Esophagus muscularis mucosa (tissue), 4 donors: ENCODE data around the gene CARTPT. TPM values are rescaled to one million over a fixed set of nuclear protein-coding genes. Genes with fewer than 3 reads are reported as not detected.

Experiments
- DNase-seq: peaks from one replicate; pipeline ENCODE4 v3.0.0-alpha.2; 2017; ENCODE audit errors: extremely low spot score
- H3K27ac ChIP-seq, 4 donors: fragments of 200-600 bp; sonication (generic); replicated peaks in 1 of 4; 1 replicate in 3 of 4; 2 replicates in 1 of 4; pipeline ENCODE4 v1.5.1; 2016 to 2019; ENCODE audit warnings: mild to moderate bottlenecking in 1 of 4
- H3K27me3 ChIP-seq, 4 donors: fragments of 200-600 bp; sonication (generic); one replicate each; pipeline versions ENCODE4 v1.5.1 to v1.6.0; 2016 to 2019
- H3K36me3 ChIP-seq, 4 donors: fragments of 200-600 bp; sonication (generic); one replicate each; pipeline ENCODE4 v1.5.1; 2016 to 2019
- H3K4me1 ChIP-seq, 4 donors: fragments of 200-600 bp; sonication (generic); one replicate each; pipeline ENCODE4 v1.5.1; 2016 to 2019
- H3K4me3 ChIP-seq, 4 donors: fragments of 200-600 bp; sonication (generic); 1 replicate in 2 of 4; 2 replicates in 2 of 4; pipeline ENCODE4 v1.5.1; 2016 to 2019; ENCODE audit warnings: mild to moderate bottlenecking in 4 of 4, moderate library complexity in 1 of 4
- H3K9me3 ChIP-seq, 4 donors: fragments of 200-600 bp; sonication (generic); 1 replicate in 3 of 4; 2 replicates in 1 of 4; pipeline ENCODE4 v1.5.1; 2016 to 2019
- EP300 ChIP-seq: sonication (generic); formaldehyde crosslinking; IDR thresholded peaks from one replicate; pipeline ENCODE4 v1.6.1; 2017; ENCODE audit warnings: antibody characterized with exemption
- POLR2A ChIP-seq: fragments of 450-650 bp; IDR thresholded peaks from one replicate; pipeline ENCODE4 v1.6.1; 2017; ENCODE audit warnings: antibody characterized with exemption, moderate library complexity, mild to moderate bottlenecking, low read depth
- POLR2AphosphoS5 ChIP-seq, 2 donors: sonication (generic); formaldehyde crosslinking; IDR thresholded peaks; one replicate each; pipeline ENCODE4 v1.6.1; 2017; ENCODE audit warnings: antibody characterized with exemption in 2 of 2
- WGBS: methylation state at CpG from one replicate; pipeline ENCODE4 v1.1.5; 2018; 5-methylcytosine and 5-hydroxymethylcytosine counted together
- intact Hi-C: fragments of 100-400 bp; cut with DNase I; formaldehyde crosslinking; loops from one replicate; pipeline ENCODE4 v1.15.1; 2023
- total RNA-seq, 4 donors: library from RNA; depleted of rRNA; stranded (reverse); fragments of >200 nt; gene quantifications; one replicate each; pipeline versions ENCODE4 v1.1.0 to v1.2.1, GENCODE V29; 2016
- TF ChIP-seq, protein P1 (sequence below), 3 experiments: fragments of 200-600 bp in 2 of 3; fragments of 450-650 bp in 1 of 3; sonication (generic) in 2 of 3; IDR thresholded peaks; one replicate each; pipeline ENCODE4 v1.5.1; 2017 to 2019; ENCODE audit warnings: antibody characterized with exemption in 3 of 3, mild to moderate bottlenecking in 2 of 3, moderate library complexity in 1 of 3

CARTPT gene
- total RNA-seq, 4 donors from 2014 or later: 7.1 to 24.7 (median 15.5) TPM

DNA sequence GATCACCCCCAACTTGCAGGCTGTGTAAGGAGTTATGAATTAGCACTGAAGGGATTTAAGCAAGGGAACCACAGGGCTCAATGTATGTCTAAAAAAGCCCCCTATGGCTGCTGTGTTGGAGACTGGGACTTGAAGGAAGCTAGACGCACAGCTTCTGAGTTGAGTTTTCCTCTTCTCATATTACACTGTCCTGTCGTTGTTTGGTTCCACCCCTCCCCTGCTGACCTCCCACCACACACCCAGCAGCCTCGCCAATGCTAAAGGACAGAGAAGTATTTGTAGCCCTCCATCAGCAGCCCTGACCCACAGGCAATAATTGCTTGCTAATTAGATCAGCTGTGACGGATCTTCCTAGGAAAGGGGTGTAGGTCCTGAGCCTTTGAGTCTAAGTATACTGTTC lies 15.1 kb upstream of the CARTPT start:
- DNase-seq: no peak
- Histone ChIP-seq H3K9me3 (no peaks in the 10 kb centered on the region), H3K4me1 (no peaks in the 10 kb centered on the region), H3K36me3 (no peaks in the 10 kb centered on the region), H3K27me3 (peaks cover 0 to 19% (median 0%) of the 10 kb centered on the region in 4 donors), H3K27ac (no peak overlapping the region), H3K4me3 (no peak overlapping the region)
- 36% methylated on average over 4 of the region's 4 CpGs for WGBS
- intact Hi-C loops: no loop called here
- TF ChIP-seq POLR2A (no peak), POLR2AphosphoS5 (IDR thresholded peaks at IDR 0.05) (no peak), EP300 (no peak)
- TF ChIP-seq, protein P1, sequence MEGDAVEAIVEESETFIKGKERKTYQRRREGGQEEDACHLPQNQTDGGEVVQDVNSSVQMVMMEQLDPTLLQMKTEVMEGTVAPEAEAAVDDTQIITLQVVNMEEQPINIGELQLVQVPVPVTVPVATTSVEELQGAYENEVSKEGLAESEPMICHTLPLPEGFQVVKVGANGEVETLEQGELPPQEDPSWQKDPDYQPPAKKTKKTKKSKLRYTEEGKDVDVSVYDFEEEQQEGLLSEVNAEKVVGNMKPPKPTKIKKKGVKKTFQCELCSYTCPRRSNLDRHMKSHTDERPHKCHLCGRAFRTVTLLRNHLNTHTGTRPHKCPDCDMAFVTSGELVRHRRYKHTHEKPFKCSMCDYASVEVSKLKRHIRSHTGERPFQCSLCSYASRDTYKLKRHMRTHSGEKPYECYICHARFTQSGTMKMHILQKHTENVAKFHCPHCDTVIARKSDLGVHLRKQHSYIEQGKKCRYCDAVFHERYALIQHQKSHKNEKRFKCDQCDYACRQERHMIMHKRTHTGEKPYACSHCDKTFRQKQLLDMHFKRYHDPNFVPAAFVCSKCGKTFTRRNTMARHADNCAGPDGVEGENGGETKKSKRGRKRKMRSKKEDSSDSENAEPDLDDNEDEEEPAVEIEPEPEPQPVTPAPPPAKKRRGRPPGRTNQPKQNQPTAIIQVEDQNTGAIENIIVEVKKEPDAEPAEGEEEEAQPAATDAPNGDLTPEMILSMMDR (IDR thresholded peaks at IDR 0.05): no peak

DNA sequence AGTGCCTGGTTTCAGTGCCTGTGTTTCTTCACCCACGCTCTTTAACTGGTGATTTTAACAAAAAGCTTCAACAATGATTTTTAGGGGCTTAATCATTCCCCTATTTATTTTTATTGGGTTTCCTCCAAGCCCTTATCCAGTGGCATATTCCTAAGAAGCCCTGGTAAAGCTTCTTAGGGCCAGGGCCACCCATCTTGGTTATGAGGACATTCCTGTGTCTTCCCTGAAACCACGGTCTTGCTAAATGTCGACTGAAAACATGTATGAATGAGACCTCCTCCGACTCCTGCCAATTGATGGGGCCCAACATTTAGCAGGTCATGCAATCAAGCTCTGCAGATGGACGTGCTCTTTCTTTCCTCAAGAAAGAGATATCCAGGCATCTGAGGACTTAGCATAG lies 13.7 kb upstream of the CARTPT start:
- H3K27me3 ChIP-seq: peaks cover 0 to 19% (median 0%) of the 10 kb centered on the region in 4 donors
- no peak for DNase-seq

DNA sequence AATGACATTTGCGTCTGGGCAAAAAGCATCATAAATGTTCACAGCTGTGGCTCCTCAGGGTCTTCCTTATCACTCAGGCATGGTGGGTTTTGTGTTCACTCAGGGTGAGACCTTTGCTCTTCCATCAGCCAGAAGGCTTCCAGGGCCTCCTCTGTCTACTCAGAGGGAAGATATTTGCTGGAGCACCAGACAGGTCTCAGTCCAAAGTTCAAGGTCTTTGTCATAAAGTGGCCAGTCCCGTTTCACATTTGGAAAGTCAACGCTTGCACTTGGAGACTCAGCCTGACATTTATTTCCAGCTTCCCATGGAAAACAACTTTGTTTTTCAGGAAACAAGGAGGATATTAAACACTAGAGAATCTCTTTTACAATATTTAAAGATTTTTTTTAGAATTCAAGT lies 12.2 kb upstream of the CARTPT start:
- Histone ChIP-seq H3K4me3 (no peak overlapping the region), H3K36me3 (no peaks in the 10 kb centered on the region), H3K9me3 (no peaks in the 10 kb centered on the region), H3K27ac (no peak overlapping the region), H3K27me3 (peaks cover 0 to 19% (median 0%) of the 10 kb centered on the region in 4 donors), H3K4me1 (no peaks in the 10 kb centered on the region)
- DNase-seq: no peak
- WGBS: 84% methylated on average over 3 of the region's 3 CpGs
- TF ChIP-seq, protein P1 (IDR thresholded peaks at IDR 0.05): no peak
- no peak for TF ChIP-seq POLR2A
- TF ChIP-seq POLR2AphosphoS5 (IDR thresholded peaks at IDR 0.05): no peak
- TF ChIP-seq EP300: no peak
- intact Hi-C loops: no loop called here

More for the DNA sequence above, 13.7 kb upstream of the CARTPT start:
- H3K36me3 ChIP-seq: no peaks in the 10 kb centered on the region
- intact Hi-C loops: no loop called here
- H3K4me1 ChIP-seq: no peaks in the 10 kb centered on the region
- 79% methylated on average over 5 of the region's 5 CpGs for WGBS
- TF ChIP-seq POLR2AphosphoS5 (IDR thresholded peaks at IDR 0.05): no peak
- TF ChIP-seq, protein P1 (IDR thresholded peaks at IDR 0.05): no peak
- TF ChIP-seq POLR2A: no peak
- TF ChIP-seq EP300: no peak
- H3K4me3 ChIP-seq: no peak overlapping the region
- H3K27ac ChIP-seq: no peak overlapping the region
- no peaks in the 10 kb centered on the region for H3K9me3 ChIP-seq

DNA sequence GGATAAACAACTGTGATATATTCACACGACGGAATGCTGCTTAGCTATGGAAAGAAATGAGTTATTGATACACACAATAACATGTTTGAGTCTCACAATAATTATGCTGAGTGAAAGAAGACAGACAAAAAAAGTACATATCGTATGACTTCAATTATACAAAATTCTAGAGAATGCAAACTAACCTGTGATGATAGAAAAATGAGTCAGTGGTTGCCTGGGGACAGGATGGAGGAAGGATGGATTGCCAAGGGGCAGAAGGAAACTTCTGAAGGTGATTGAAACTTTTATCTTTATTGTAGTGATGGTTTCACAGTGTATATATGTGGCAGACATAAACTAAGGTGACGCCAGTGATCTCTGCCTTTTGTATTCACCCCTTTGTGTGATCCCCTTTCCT lies 7.5 kb upstream of the CARTPT start:
- H3K27ac ChIP-seq: no peak overlapping the region
- TF ChIP-seq POLR2A (no peak), EP300 (no peak), POLR2AphosphoS5 (IDR thresholded peaks at IDR 0.05) (no peak)
- TF ChIP-seq, protein P1 (IDR thresholded peaks at IDR 0.05): no peak
- no peaks in the 10 kb centered on the region for H3K36me3 ChIP-seq
- 61% methylated on average over 4 of the region's 4 CpGs for WGBS
- H3K27me3 ChIP-seq: peaks cover 0 to 14% (median 0%) of the 10 kb centered on the region in 4 donors
- no peak overlapping the region for H3K4me3 ChIP-seq
- H3K4me1 ChIP-seq: no peaks in the 10 kb centered on the region
- intact Hi-C loops: no loop called here
- H3K9me3 ChIP-seq: no peaks in the 10 kb centered on the region
- no peak for DNase-seq

DNA sequence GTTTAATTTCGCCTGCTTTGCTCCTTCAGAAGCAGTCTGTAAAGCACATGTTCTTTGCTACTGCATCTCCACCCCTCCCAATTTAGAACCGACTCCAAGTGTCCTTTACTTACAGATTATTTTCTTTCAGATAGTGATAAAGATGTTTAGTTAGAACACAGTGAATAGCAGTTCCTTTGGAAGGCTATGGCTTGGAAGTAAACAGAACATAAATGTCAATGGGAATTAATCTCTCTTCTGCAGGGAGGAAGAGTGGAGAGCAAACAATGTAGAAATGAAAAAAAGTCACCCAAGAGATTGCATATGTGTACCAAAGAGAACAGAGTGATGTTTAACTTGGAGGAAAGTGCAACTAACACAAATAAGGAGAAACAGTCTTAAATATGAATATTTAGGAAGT lies 4.2 kb upstream of the CARTPT start:
- intact Hi-C loops: no loop called here
- no peak for DNase-seq
- H3K4me1 ChIP-seq: peaks cover 0 to 12% (median 10%) of the 10 kb centered on the region in 4 donors
- H3K36me3 ChIP-seq: no peaks in the 10 kb centered on the region
- WGBS: 36% methylated on average over 2 of the region's 2 CpGs
- TF ChIP-seq, protein P1 (IDR thresholded peaks at IDR 0.05): no peak
- no peak for TF ChIP-seq POLR2A
- no peak for TF ChIP-seq POLR2AphosphoS5 (IDR thresholded peaks at IDR 0.05)
- no peak for TF ChIP-seq EP300
- no peak overlapping the region for H3K4me3 ChIP-seq
- no peak overlapping the region for H3K27ac ChIP-seq
- no peaks in the 10 kb centered on the region for H3K9me3 ChIP-seq
- H3K27me3 ChIP-seq: peaks cover 0 to 45% (median 13%) of the 10 kb centered on the region in 4 donors
